ENCODE data around the gene AXIN1. TPM values are rescaled to one million over a fixed set of nuclear protein-coding genes. Genes with fewer than 3 reads are reported as not detected.
"Not testable (repeated sequence)": the region's sequence is repeated elsewhere in the genome, so short reads cannot be mapped to it uniquely, and the experiment has no call there.

AXIN1 gene
- total and polyA plus RNA-seq, 2 donors, result 20.0 to 24.1 TPM

DNA sequence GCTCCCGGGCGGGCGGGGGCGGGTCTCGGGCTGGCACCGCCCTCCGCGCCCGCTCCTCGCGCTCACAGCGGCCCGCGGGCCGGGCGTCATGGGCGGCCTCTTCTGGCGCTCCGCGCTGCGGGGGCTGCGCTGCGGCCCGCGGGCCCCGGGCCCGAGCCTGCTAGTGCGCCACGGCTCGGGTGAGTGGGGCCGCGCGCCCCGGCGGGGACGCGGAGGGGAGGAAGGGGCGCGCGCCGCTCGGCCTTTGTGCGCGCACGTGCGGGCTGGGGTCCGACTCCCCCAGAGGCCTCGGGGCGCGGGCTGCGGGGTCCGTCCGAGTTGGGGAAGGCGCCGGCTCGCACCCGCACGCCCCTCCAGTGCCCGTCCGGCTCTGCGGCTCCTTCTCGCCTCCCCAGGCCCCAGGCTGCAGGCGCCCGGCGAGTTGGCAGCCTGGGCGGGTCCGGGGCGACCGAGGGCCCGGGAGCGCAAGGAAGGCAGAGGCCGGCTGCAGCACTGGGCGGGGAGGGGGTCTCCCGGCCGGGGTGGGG lies 44.7 kb upstream of the AXIN1 start, which contains the start of gene NME4:
Gene NME4, plus strand, starts transcription at position 65 of the 527 bp plus-strand sequence. Its CDS starts 24 bp downstream, at position 89.
- H3K4me1 ChIP-seq (ENCODE audit: control insufficient read depth in 2 of 2, insufficient read depth in 2 of 2, low read length in 2 of 2), result peaks cover 4 to 24% of the 10 kb centered on the region in 2 donors
- H3K27me3 ChIP-seq (ENCODE audit: control insufficient read depth in 2 of 2, insufficient read depth in 1 of 2, low read length in 1 of 2), result peaks cover 0 to 15% of the 10 kb centered on the region in 2 donors
- H3K36me3 ChIP-seq (ENCODE audit: control insufficient read depth in 2 of 2, insufficient read depth in 2 of 2, low read length in 1 of 2), result peaks cover 0 to 4% of the 10 kb centered on the region in 2 donors
- peak within 1 kb of the TSS; percentile 37 to 71 for H3K4me3 ChIP-seq (ENCODE audit: low read length in 2 of 2)
- H3K27ac ChIP-seq (ENCODE audit: low read depth in 1 of 2, low read length in 1 of 2), result peak within 1 kb of the TSS; percentile 26 to 52
- DNase-seq (ENCODE audit: low read depth in 6 of 9, low spot score in 9 of 9), result peak in 1 of 9 donors; percentile 41
- WGBS, result under 1% methylated on average over 75 of the region's 75 CpGs
- H3K9me3 ChIP-seq (ENCODE audit: control insufficient read depth in 2 of 2, insufficient read depth in 1 of 2, low read length in 1 of 2), result no peaks in the 10 kb centered on the region

DNA sequence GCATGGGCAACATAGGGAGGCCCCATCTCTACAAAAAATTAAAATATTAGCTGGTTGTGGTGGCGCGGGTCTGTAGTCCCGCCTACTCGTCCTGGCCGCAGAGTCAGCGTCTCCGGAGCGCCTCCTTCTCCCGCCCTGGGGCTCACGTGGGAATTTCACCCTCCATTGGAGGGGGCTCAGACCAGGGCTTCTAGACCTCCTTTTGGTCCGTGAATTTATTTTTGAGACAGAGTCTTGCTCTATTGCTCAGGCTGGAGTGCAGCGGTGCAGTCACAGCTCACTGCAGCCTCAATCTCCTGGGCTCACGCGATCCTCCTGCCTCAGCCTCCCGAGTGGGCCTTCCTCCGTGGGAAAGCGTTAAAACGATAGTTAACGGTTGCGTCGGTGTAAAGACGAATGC lies 44.1 kb upstream of the AXIN1 start:
- DNase-seq (ENCODE audit: low read depth in 6 of 9, low spot score in 9 of 9), result peak in 1 of 9 donors; percentile 31
- Histone ChIP-seq H3K36me3 (ENCODE audit: control insufficient read depth in 2 of 2, insufficient read depth in 2 of 2, low read length in 1 of 2) (peaks cover 0 to 4% of the 10 kb centered on the region in 2 donors), H3K27ac (ENCODE audit: low read depth in 1 of 2, low read length in 1 of 2) (no peak overlapping the region), H3K4me3 (ENCODE audit: low read length in 2 of 2) (peak overlapping the region; percentile 37 to 71), H3K27me3 (ENCODE audit: control insufficient read depth in 2 of 2, insufficient read depth in 1 of 2, low read length in 1 of 2) (peaks cover 0 to 15% of the 10 kb centered on the region in 2 donors), H3K9me3 (ENCODE audit: control insufficient read depth in 2 of 2, insufficient read depth in 1 of 2, low read length in 1 of 2) (peaks cover 0 to 6% of the 10 kb centered on the region in 2 donors), H3K4me1 (ENCODE audit: control insufficient read depth in 2 of 2, insufficient read depth in 2 of 2, low read length in 2 of 2) (peaks cover 4 to 23% of the 10 kb centered on the region in 2 donors)
- WGBS, result 2% methylated on average over 22 of the region's 22 CpGs

DNA sequence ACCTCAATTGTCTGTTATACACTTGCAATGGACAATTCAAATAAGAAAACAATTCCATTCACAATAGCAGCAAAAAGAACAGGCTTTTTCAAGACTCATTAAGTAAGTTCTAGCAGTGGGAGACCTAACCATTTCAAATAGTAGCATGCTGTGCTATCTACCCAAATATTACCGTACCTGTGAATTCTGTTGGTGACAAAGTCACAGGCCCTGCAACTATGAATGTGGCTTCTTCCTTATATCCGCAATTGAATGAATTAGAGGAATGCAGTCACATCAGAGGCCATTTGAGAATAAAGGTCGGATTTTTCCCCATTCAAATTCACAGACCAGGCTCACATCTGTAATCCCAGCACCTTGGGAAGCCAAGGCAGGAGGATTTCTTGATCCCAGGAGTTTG lies 43.7 kb upstream of the AXIN1 start:
- H3K4me1 ChIP-seq (ENCODE audit: control insufficient read depth in 2 of 2, insufficient read depth in 2 of 2, low read length in 2 of 2), result peaks cover 4 to 23% of the 10 kb centered on the region in 2 donors
- no peak overlapping the region for H3K4me3 ChIP-seq (ENCODE audit: low read length in 2 of 2)

DNA sequence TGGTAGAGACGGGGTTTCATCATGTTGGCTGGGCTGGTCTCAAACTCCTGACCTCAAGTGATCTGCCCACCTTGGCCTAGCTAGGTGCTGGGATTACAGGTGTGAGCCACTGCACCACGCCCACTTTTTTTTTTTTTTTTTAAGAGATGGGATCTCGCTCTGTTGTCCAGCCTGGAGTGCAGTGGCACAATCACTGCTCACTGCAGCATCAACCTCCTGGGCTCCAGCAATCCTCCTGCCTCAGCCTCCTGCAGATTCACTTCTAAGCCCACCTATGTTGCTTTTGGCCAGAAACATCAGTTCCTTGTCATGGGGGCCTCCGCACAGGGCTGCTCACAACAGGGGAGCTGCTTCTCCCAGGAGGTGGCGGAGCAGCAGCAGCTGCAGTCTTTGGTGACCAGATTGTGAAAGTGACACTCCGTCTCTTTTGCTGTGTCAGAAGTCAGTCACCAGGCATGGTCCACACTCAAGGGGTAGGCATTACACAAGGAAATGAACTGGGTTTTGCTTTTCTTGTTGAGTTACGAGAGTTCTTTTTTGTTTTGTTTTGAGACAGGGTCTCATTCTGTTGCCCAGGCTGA lies 40.0 kb upstream of the AXIN1 start:
- peaks cover 0 to 12% of the 10 kb centered on the region in 2 donors for H3K27me3 ChIP-seq (ENCODE audit: control insufficient read depth in 2 of 2, insufficient read depth in 1 of 2, low read length in 1 of 2)
- 85% methylated on average over 7 of the region's 7 CpGs for WGBS
- H3K36me3 ChIP-seq (ENCODE audit: control insufficient read depth in 2 of 2, insufficient read depth in 2 of 2, low read length in 1 of 2), result no peaks in the 10 kb centered on the region
- H3K4me1 ChIP-seq (ENCODE audit: control insufficient read depth in 2 of 2, insufficient read depth in 2 of 2, low read length in 2 of 2), result peaks cover 0 to 7% of the 10 kb centered on the region in 2 donors
- DNase-seq (ENCODE audit: low read depth in 6 of 9, low spot score in 9 of 9), result no peak
- peaks cover 0 to 6% of the 10 kb centered on the region in 2 donors for H3K9me3 ChIP-seq (ENCODE audit: control insufficient read depth in 2 of 2, insufficient read depth in 1 of 2, low read length in 1 of 2)
- no peak overlapping the region for H3K4me3 ChIP-seq (ENCODE audit: low read length in 2 of 2)
- H3K27ac ChIP-seq (ENCODE audit: low read depth in 1 of 2, low read length in 1 of 2), result no peak overlapping the region

More for the DNA sequence above, 43.7 kb upstream of the AXIN1 start:
- 59% methylated on average over 3 of the region's 3 CpGs for WGBS
- no peak for DNase-seq (ENCODE audit: low read depth in 6 of 9, low spot score in 9 of 9)
- H3K27ac ChIP-seq (ENCODE audit: low read depth in 1 of 2, low read length in 1 of 2), result no peak overlapping the region
- H3K36me3 ChIP-seq (ENCODE audit: control insufficient read depth in 2 of 2, insufficient read depth in 2 of 2, low read length in 1 of 2), result peaks cover 0 to 4% of the 10 kb centered on the region in 2 donors
- peaks cover 0 to 6% of the 10 kb centered on the region in 2 donors for H3K9me3 ChIP-seq (ENCODE audit: control insufficient read depth in 2 of 2, insufficient read depth in 1 of 2, low read length in 1 of 2)
- peaks cover 0 to 15% of the 10 kb centered on the region in 2 donors for H3K27me3 ChIP-seq (ENCODE audit: control insufficient read depth in 2 of 2, insufficient read depth in 1 of 2, low read length in 1 of 2)

DNA sequence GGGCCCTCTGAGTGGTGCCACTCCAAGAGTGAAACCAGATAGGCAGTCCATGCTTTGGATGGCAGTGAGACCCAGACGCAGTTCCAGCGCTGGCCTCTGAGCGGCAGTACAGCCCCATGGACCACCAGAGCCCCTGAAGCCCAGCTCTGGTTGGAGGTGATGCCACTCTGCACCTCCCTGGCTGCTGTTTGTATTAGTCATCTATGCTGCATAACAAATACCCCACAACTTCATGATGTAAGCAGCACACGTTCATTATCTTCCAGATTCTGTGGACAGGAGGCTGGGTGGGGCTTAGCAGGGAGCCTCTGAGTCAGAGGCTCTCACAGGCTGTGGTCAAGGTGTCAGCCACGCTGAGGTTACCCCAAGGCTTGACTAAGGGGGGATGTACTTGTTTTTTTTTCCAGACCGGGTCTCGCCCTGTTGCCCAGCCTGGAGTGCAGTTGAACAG lies 39.4 kb upstream of the AXIN1 start:
- H3K36me3 ChIP-seq (ENCODE audit: control insufficient read depth in 2 of 2, insufficient read depth in 2 of 2, low read length in 1 of 2), result no peaks in the 10 kb centered on the region
- H3K27ac ChIP-seq (ENCODE audit: low read depth in 1 of 2, low read length in 1 of 2), result no peak overlapping the region
- 77% methylated on average over 7 of the region's 7 CpGs for WGBS
- no peak overlapping the region for H3K4me3 ChIP-seq (ENCODE audit: low read length in 2 of 2)
- peak in 3 of 9 donors; percentile 38 to 69 (median 67) for DNase-seq (ENCODE audit: low read depth in 6 of 9, low spot score in 9 of 9)
- peaks cover 0 to 12% of the 10 kb centered on the region in 2 donors for H3K27me3 ChIP-seq (ENCODE audit: control insufficient read depth in 2 of 2, insufficient read depth in 1 of 2, low read length in 1 of 2)
- H3K4me1 ChIP-seq (ENCODE audit: control insufficient read depth in 2 of 2, insufficient read depth in 2 of 2, low read length in 2 of 2), result peaks cover 0 to 7% of the 10 kb centered on the region in 2 donors
- peaks cover 0 to 6% of the 10 kb centered on the region in 2 donors for H3K9me3 ChIP-seq (ENCODE audit: control insufficient read depth in 2 of 2, insufficient read depth in 1 of 2, low read length in 1 of 2)

DNA sequence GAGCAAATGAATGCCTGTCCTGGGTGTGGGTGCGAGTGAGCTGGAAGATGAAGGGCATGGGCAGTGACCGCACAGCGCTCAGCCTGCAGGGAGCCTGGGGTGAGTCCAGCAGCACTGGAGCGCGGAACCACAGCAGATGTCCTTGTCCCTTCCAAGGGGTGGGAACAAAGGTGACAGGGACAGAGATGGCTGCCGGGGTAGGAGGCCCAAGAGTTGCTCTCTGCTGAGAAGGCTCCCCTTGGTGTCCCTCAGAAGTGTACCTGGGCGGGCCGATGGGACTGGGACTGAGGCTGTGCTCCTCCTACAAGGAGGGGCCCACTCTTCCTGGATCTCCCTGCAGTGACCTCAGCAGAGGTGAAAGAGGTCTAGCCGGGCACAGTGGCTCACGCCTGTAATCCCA lies 36.8 kb upstream of the AXIN1 start:
- no peak for DNase-seq (ENCODE audit: low read depth in 6 of 9, low spot score in 9 of 9)
- Histone ChIP-seq H3K27ac (ENCODE audit: low read depth in 1 of 2, low read length in 1 of 2) (no peak overlapping the region), H3K27me3 (ENCODE audit: control insufficient read depth in 2 of 2, insufficient read depth in 1 of 2, low read length in 1 of 2) (no peaks in the 10 kb centered on the region), H3K4me1 (ENCODE audit: control insufficient read depth in 2 of 2, insufficient read depth in 2 of 2, low read length in 2 of 2) (peaks cover 0 to under 1% of the 10 kb centered on the region in 2 donors), H3K9me3 (ENCODE audit: control insufficient read depth in 2 of 2, insufficient read depth in 1 of 2, low read length in 1 of 2) (peaks cover 0 to 6% of the 10 kb centered on the region in 2 donors), H3K4me3 (ENCODE audit: low read length in 2 of 2) (no peak overlapping the region), H3K36me3 (ENCODE audit: control insufficient read depth in 2 of 2, insufficient read depth in 2 of 2, low read length in 1 of 2) (no peaks in the 10 kb centered on the region)
- 89% methylated on average over 10 of the region's 10 CpGs for WGBS

DNA sequence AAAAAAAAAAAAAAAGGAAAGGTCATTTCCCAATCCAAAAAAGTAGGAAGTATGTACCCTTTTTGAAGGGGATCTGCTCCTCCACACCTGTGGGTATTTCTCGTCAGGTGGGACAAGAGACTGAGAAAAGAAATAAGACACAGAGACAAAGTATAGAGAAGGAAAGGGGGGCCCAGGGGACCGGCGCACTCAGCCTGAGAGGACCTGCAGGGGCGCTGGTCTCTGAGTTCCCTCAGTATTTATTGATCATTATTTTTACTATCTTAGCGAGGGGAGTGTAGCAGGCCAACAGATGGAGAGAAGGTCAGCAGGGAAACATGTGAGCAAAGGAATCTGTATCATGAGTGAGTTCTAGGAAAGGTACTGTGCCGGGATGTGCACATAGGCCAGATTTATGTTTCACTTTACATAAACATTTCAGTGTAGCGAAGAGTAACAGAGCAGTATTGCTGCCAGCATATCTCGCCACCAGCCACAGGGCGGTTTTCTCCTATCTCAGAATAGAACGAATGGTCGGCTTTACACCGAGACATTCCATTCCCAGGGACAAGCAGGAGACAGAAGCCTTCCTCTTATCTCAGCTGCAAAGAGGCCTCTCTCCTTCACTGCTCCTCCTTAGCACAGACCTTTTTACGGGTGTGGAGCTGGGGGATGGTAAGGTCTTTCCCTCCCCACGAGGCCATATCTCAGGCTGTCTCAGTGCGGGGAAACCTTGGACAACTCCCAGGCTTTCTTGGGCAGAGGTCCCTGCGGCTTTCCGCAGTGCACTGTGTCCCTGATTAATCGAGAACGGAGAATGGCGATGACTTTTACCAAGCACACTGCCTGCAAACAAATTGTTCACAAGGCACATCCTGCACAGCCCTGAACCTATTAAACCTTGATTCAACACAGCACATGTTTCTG lies 35.5 kb upstream of the AXIN1 start:
- WGBS, result 92% methylated on average over 20 of the region's 20 CpGs
- DNase-seq (ENCODE audit: low read depth in 6 of 9, low spot score in 9 of 9), result not testable (repeated sequence)

DNA sequence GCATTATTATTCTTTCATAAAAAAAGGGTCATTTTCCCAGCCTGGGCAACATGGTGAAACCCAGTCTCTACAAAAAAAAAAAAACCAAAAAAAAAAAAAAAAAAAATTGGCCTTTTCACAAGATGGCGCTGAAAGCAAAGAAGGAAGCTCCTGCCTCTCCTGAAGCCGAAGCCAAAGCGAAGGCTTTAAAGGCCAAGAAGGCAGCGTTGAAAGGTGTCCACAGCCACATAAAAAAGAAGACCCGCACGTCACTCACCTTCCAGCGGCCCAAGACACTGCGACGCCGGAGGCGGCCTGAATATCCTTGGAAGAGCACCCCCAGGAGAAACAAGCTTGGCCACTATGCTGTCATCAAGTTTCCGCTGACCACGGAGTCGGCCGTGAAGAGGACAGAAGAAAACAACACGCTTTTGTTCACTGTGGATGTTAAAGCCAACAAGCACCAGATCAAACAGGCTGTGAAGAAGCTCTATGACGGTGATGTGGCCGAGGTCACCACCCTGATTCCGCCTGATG lies 34.2 kb upstream of the AXIN1 start:
- Histone ChIP-seq H3K27ac (ENCODE audit: low read depth in 1 of 2, low read length in 1 of 2) (no peak overlapping the region), H3K4me1 (ENCODE audit: control insufficient read depth in 2 of 2, insufficient read depth in 2 of 2, low read length in 2 of 2) (peaks cover 8 to 21% of the 10 kb centered on the region in 2 donors), H3K9me3 (ENCODE audit: control insufficient read depth in 2 of 2, insufficient read depth in 1 of 2, low read length in 1 of 2) (peaks cover 0 to 2% of the 10 kb centered on the region in 2 donors), H3K36me3 (ENCODE audit: control insufficient read depth in 2 of 2, insufficient read depth in 2 of 2, low read length in 1 of 2) (no peaks in the 10 kb centered on the region), H3K27me3 (ENCODE audit: control insufficient read depth in 2 of 2, insufficient read depth in 1 of 2, low read length in 1 of 2) (peaks cover 0 to 19% of the 10 kb centered on the region in 2 donors), H3K4me3 (ENCODE audit: low read length in 2 of 2) (no peak overlapping the region)
- WGBS, result 92% methylated on average over 19 of the region's 19 CpGs
- no peak for DNase-seq (ENCODE audit: low read depth in 6 of 9, low spot score in 9 of 9)

More for the DNA sequence above, 35.5 kb upstream of the AXIN1 start:
- Histone ChIP-seq H3K4me1 (ENCODE audit: control insufficient read depth in 2 of 2, insufficient read depth in 2 of 2, low read length in 2 of 2) (peaks cover 8 to 14% of the 10 kb centered on the region in 2 donors), H3K27me3 (ENCODE audit: control insufficient read depth in 2 of 2, insufficient read depth in 1 of 2, low read length in 1 of 2) (peaks cover 0 to 12% of the 10 kb centered on the region in 2 donors)
- H3K4me3 ChIP-seq (ENCODE audit: low read length in 2 of 2); H3K27ac ChIP-seq (ENCODE audit: low read depth in 1 of 2, low read length in 1 of 2); H3K36me3 ChIP-seq (ENCODE audit: control insufficient read depth in 2 of 2, insufficient read depth in 2 of 2, low read length in 1 of 2); H3K9me3 ChIP-seq (ENCODE audit: control insufficient read depth in 2 of 2, insufficient read depth in 1 of 2, low read length in 1 of 2): not testable (repeated sequence)

Measured in thymus (tissue), 11 donors.